Activated naive CD8-positive, alpha-beta T cell treated with anti-CD3 and anti-CD28 coated beads, Interleukin-2, amount 50 U/mL, for 16 hours (primary cell): ENCODE data around the gene LCP2.
A peak's percentile ranks its signal among the peaks of the same experiment; 100 is the strongest.

Experiments used
- DNase-seq: peaks from one replicate; pipeline ENCODE4 v3.0.0-alpha.2; 2020; ENCODE audit warnings: low read depth, low spot score

Gene LCP2

DNA sequence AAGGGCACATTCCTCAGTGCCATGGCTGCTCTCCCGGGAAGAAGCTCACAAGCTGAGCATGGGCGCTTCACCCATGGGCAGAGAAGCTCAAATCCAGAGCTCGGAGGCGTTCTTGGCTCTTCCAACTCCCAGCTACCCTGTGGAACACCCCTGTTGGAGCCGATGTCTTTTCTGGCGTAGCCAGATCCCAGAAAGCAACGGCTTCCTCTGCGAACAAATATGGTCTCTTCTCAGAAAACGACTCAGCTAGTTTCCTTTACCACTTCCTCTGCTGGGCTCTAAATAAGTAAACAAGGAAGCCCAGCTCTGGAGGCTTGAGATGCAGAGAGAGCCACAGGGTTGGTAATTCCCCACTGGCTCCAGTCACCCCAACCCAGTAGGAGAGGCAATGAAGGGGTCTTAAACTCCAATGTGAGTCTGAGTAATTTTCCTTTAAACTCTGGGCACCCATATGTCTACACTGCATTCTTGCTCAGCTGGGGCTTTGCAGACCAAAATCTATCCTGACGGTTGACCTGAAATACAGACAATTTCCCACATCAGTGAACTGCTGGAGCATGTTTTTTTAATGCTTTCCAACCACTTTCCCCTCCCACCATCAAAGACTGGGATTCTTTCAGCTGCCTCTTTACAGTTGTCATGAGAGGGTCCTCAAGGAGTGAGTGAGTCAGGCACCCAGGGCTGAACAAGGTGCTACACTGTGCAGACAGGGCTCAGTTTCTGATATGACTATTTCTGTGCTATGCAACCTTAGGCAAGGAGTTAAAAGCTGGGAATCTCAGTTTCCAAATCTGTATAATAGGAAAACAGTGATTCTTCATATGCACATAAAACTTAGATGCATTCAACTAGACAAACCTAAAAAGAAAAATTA, at the start of gene LCP2:
TSS of gene LCP2 (minus strand) at position 189 of the 874 bp plus-strand sequence. CDS start at position 23, 166 bp downstream.
- no peak for DNase-seq

DNA sequence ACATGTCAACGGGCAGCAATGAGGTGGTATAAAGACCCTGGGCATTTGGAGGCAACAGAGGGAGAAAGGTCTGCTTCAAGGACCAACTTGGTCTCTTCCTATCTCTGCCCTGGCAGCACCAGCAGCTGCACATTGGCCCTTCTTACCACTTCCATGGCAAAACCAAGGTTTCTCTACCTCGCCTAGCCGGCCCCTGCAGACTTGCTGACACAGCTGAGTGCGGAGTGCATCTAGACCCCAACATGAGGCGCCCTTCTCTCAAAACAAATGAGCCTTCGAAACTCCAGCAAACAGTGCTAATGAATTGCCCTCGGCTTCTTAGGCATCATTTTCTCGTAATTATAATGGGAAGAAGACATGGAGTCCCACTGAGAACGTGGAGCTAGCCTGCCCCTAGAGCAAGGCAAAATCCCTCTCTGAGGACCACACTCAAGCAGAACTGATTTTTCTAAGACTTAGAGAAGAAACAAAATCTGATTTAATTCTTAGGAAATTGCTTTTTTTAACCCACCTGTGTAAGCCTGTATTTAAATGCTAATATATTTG, 49.5 kb upstream of the LCP2 start:
- no peak for DNase-seq

DNA sequence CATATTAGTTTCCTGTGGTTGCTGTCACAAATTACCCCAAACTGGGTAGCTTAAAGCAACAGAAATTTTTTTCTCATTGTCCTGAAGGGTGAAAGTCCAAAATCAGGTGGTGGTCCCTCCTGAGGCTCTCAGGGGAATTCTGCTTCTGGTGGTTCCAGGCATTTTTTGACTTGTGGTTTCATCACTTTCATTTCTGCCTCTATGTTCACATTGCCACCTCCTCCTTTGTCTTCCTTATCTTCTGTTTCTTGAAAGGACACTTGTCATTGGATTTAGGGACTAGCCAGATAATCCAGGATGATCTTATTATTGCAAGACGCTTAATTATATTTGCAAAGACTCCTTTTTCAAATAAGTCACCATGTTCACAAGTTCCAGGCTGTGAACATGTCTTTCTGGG, 48.4 kb upstream of the LCP2 start:
- DNase-seq: no peak

DNA sequence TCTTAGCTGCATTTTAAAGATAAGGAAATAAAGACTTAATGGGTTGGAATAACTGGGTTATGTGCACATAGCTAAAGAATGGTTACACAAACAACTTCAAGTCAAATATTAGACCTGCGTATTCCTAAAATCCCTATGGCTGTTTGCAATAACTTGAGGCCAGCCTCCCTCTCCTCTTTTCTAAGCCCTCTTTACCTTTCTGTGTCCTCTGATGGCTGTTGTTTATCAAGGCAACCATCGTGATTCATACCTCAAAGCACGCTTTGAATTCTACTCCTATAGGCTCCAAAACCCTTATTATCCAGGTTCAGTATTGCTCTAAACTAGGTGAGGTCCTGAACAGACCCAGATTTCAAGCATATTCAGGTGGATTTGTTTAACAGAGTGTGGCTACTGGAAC, 45.6 kb upstream of the LCP2 start:
- no peak for DNase-seq

DNA sequence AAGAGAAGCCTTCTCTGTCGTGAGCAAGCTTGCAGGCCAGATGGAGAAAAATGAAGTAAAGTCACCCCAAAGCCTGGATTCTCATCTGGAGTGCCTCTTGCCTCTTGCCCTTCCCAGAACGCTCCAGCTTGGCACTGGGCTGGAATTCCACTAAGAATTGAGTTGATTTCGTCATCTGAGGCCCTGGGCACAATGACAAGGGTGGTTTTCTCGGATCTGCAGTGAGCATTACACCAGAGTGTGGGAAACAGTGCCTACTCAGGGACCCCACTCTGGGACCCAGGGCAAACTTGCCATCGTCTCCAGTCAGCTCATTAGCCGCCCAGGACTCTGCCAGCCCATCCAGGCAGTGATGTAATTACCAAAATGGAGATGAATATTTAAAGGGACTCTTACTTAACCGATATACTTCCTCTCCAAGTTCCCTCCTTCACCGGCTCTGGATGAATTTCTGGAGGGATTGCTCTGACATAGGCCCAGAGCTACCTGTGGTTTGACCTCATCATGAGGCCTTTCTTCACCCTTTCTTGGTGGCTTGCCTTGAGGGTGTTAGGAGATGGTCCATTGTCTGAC, 44.7 kb upstream of the LCP2 start:
- no peak for DNase-seq

DNA sequence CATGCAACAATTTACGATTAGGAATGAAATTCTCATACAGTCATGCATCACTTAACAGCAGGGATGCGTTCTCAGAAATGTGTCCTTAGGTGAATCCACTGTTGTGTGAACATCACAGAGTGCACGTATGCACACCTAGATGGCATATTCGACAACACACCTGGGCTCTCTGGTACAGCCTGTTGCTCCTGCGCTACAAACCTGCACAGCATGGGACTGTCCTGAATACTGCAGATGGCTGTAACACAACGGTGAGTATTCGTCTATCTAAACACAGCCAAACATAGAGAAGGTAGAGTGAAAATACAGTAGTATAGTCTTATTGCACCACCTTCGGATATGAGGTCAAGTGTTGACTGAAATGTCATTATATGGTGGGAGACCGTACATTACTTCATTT, 44.0 kb upstream of the LCP2 start:
- DNase-seq: no peak

DNA sequence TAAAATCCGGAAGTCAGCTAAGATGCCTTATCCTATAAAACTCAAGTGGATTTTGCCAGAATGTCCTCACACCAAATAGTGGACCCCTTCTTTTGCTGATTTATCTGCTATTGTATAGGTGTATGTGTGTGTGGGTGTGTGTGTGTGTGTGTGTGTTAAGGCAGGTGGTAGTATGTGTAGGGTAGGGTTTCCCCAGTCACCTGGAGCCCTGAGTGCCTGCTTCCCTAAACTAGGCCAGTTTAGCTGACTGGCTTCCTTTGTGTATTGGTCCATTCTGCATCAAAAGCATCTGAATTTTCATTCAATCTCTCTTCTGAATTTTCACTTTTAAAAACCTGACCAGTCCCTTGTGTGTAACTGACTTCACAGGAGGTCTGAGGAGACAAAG, 42.2 kb upstream of the LCP2 start:
- no peak for DNase-seq

DNA sequence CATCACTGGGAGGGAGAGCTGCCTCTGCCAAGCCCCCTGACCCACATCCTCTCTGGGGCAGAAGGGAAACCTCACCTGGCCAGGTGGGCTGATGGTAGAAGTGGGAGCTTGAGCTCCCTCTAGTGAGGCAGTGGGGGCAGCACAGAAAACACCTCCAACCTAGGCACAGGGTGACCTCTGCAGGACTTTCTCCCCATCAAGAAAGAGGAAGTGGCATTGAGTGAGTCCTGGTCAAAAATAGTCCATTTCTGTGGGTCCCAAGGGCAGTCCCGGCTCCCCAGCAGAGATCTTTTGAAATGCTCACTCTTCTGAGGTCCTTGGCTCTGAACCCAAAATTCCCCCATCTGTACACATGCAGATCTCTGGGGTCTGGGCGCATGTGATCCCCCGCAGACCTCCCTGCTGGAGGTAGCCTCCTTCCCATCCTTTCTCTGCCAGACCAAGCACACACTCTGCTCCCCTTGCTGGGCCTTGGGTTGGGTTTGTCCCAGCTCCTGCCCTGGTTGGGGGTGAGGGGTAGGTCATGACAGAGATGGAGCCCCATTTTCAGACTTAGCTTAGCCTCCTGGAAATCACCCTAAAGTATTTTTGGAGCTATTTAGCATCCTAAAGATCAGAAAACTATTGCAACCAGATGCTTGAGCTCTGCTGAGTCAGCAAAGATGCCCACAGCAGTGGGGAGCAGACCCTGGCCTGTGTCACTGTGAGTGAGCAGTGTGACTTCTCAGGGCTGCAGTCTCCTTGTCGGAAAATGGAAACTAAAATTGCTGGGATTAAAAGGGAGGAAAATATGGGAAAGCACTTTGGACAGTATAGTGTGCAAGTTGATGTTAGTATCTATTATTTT, 41.6 kb upstream of the LCP2 start:
- peak; percentile 19 for DNase-seq

DNA sequence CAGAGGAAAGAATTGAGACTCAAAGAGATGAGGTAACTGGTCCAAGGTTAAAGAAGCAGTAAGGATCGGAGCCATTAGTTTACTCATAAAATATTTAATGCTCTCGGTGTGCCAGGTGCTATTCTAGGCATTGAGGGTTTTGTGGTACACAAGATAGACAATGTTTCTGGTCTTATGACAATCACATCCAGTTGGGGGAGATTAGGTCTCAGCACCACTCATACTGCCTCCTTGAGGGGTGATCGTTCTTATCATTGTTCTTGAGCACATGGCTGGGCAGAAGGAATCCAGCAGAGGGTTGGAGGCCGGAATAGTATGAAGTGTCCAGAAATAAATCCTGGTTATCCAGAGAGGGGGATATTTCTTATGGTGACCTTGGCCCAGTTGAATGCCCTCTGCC, 40.7 kb upstream of the LCP2 start:
- no peak for DNase-seq

DNA sequence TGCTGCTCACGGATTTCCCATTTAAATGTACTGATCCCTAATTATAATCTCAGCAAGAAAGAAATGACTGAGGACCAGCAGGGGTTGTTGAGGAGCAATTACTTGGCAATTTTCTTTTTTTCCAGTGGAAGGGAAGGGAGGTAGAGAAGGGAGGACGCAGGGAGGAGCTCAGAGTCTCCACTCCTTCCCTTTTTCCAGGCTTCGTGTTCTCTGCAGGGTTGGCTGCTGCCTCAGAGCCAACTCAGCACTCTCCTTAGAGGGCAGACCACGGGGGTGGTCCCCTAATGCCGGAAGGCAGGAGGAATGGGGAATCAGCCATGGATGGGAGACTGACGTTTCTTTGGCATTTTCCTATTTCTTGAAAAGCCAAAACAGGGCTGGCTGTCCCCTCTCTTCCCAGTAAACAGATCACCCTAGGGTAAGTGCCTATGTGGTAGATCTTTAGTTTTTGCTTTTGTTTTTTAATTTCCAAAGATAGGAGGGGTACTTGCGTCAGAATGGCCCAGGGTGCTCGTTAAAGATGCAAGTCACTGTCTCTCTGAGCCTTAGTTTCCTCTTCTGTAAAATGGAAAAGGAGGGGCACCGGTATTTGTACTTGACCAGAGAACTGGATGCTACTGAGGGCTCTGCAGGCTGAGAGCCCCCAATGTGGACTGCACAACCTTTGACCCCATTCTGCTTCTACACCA, 39.6 kb upstream of the LCP2 start:
- no peak for DNase-seq

DNA sequence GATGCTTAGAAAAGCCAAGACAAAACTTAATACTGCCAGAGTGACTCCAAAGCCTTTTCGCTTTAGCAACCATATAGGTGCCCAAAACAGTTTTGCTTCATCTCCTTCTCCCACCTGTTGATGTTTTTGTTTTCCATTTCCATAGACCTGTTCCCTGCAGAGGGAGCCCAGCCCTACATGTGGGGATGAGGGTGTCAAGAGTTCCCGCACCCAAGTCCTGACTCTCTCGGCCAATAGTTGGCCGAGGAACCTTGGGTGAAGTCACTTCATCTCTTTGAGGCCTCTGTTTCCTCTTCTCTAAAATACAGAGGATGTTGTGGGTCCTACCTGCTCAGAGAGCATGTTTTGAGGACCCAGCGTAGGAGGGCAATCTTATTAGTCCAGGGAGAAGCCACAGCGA, 38.5 kb upstream of the LCP2 start:
- DNase-seq: no peak

DNA sequence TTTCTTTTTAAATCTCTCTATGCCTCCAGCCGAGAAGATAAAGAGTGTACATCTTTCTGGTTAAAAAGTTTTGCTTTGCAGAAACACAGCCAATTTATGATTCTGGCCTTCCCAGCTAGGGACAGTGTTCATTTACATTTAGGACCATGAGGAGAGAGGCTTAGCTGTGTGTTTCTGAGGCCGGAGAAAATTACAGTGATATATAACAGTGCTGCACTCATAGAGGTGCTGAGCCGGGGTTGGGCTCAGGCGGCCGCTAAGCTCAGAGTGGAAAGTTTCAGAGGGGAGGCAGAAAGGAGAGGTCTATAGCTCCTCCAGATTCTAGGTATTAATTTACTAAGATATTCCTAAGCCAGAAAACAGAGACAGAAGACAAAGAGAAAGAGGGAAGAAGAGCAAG, 37.0 kb upstream of the LCP2 start:
- DNase-seq: no peak

DNA sequence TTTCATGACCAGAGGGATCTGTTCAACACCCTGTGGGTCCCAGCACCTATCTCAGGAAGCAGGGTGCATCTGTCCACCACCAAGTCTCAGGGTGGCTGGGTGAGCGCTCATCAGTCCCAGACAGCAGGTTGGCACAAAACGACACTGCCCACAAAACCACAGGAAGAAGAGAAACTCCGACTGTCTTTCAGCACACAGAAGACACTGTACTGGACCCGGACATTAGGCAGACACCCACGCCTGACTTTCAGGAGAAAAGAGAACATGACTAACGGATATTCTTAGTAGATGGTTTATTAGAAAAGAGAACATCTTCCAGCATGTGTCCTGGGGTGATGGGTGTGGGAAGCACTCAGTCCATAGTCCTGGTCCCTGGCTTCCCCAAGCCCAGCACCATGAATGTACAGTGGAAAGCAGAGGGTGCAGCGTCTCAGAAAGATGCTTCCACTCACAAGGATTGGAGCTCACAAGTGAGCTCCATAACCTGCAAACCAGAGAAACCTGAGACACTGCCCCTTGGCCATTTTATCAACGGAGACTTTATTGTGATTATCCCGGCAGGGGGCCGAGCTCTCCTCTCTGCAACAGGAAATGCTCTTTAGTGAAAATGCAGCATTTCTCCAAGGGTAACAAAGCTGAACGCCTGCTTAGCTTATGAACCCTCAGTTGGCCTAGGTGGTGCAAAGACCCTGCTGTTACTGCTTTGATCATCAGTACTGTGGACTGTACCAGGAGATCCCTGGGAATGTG, 35.8 kb upstream of the LCP2 start:
- peak; percentile 28 for DNase-seq

DNA sequence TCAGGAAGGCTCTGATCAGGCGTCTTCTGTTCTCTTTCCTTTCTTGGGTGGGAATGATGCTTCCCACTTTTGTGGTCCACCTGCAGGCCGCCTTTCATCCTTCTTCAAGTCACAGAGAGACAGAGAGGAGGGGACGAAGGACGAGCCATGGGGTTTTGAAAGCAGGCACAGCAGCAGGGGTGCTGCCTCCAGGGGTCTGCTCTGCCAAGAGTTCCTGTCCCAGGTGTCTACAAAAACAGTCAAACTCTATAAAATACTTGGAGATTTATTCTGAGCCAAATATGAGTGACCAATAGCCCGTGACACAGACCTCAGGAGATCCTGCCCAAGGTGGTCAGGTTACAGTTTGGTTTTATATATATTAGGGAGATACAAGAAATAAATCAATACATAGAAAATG, 34.5 kb upstream of the LCP2 start:
- no peak for DNase-seq

DNA sequence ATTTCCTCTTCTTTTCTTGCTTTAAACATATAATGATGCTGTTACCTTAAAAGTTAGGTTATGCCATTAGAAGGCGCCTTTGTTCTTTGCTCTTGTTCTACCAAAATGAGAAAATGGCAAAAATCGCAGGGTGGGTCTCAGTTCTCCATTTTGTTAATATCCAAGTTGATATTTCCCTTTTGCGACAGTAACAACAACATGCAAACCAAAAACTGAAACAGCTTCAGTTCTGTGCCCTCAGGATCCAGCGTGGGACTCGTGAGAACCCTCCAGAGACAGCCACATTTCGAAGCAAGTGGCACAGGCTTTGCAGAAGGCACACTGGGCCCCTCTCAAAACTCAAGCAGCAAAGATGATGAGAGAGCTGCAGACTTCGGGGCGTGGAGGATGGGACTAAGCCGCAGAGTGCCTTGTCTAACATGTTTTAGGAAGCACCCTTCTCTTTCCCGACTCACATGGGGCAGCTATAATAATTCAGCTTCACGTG, 33.0 kb upstream of the LCP2 start:
- DNase-seq: no peak

DNA sequence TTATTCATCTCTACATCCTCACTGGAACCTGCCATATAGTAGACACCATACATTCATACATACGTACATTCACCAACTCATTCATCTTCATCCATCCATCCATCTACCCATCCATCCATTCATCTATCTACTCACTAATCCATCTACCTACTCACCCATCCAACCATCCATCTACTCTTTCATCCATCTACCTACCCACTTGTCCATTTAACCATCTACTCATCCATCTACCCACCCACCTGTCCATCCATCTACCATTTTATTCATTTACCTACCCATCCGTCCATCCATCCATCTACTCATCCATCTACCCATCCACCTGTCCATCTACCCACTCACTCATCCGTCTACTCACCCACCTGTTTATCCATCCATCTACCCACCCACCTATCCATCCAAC, 31.9 kb upstream of the LCP2 start:
- DNase-seq: no peak

DNA sequence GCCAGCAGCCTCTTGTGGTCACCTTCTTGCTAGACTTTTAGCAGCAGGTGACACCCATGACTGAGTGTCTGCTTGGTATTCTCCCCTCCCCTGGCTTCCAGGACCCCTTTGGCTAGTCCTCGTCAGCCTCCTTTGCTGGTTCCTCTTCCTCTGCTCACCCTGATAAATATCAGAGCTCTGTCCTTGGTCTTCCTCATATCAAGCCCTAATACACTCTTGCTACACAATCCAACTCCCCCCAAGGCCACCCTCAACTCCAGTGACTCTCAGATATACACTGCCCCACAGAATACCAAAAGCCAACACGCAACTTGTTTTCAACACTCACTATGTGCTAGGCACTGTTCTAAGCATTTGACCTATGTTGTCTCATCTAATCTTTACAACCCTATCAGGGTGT, 30.3 kb upstream of the LCP2 start:
- no peak for DNase-seq

DNA sequence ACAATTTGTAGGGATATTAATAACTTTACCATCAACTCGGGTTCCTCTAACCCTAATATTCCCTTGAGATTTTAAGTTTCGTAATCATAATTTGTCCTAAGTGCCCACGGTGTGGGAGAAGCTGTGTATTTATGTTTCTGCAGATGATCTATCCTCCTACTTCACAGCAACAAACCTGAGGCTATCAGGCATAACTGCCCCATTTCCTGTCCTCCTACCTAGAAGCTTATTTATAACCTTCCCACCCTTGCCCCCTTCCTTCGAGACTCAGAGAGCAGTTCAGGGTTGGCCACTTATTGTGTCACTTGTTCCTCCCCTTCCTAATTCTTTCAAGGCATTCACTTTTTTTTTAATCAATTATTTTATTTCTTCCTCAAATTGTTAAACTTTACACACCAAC, 29.6 kb upstream of the LCP2 start:
- no peak for DNase-seq

DNA sequence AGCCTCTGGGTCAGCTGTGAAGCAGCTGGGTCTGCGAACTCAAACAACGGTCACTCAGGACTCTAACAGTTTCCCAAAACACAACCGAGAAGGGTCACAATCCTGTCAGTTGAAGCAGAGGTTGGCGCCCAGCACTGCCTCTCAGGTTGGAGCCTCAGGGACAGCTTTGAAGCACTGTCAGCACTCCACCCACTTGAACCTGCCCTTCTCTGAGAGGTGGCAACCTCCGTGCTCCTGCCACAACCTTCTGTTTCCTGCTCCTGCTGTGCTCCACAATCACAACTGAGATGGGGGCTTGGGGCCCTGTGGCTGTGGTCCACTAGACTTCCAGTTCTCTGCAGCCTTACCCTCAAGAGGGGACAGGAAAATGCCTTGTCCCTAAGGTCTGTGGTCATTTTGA, 21.7 kb upstream of the LCP2 start:
- no peak for DNase-seq

DNA sequence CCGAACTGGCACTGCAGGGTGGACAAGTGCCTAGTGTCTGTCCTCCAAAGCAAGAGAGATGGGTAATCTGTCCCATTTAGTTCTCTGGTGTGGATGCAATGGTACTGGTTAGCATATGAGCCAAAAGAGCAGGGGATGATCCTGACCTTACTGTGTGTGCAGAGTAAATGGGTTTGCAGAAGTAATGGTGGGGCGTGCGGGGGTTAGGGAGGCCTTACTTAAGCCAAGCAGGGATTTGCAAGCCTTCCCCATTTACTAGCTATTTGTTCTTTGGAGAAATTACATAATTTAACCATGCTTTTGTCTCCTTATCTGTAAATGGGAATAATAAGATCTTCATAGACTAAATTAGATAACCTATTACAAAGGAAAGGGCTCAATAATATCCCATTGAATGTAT, 19.9 kb upstream of the LCP2 start:
- no peak for DNase-seq

DNA sequence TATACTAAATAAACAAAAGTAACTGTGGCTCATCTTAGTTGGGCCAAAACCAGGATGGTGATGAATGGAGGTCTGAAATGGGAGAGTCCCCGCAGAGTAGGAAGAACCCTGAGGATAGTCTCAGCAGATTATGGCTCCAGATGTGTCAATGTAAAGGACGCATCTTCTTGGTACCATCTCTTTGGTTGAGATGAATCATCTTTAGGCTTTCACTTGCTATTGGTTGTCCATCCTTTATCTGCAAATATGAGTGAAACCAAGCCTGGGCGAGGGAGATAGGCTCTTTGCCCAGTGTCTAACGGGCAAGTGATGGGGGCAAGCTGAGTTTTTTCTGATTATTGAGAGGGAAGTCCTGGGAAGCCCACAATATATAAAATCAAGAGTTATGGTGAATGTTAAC, 19.4 kb upstream of the LCP2 start:
- DNase-seq: no peak
